ENCODE data around the gene HBS1L.

Gene HBS1L

GRCh38 chr6:135054569-135055498 is at the start of gene HBS1L:
HBS1L (minus strand) TSS chr6:135054822; CDS start chr6:135054691, 131 bp downstream.
- DNase-seq = peak; percentile 63

- no peak for DNase-seq
Measured at GRCh38 chr6:135104199-135104598, 49.6 kb upstream of the HBS1L start.

GRCh38 chr6:135102191-135102590 is 47.6 kb upstream of the HBS1L start:
- DNase-seq = no peak

- DNase-seq = no peak
Measured at GRCh38 chr6:135097172-135097571, 42.5 kb upstream of the HBS1L start.

- DNase-seq = no peak
Measured at GRCh38 chr6:135096403-135097130, 41.9 kb upstream of the HBS1L start.

- no peak for DNase-seq
Measured at GRCh38 chr6:135095716-135096115, 41.1 kb upstream of the HBS1L start.

GRCh38 chr6:135094403-135094821 is 39.8 kb upstream of the HBS1L start:
- no peak for DNase-seq

GRCh38 chr6:135093578-135093977 is 39.0 kb upstream of the HBS1L start:
- DNase-seq = no peak

GRCh38 chr6:135092724-135093123 is 38.1 kb upstream of the HBS1L start:
- no peak for DNase-seq

GRCh38 chr6:135090819-135091218 is 36.2 kb upstream of the HBS1L start:
- no peak for DNase-seq

GRCh38 chr6:135089901-135090300 is 35.3 kb upstream of the HBS1L start:
- no peak for DNase-seq

- DNase-seq = no peak
Measured at GRCh38 chr6:135088818-135089809, 34.5 kb upstream of the HBS1L start.

- DNase-seq = no peak
Measured at GRCh38 chr6:135088281-135088680, 33.7 kb upstream of the HBS1L start.

- DNase-seq = no peak
Measured at GRCh38 chr6:135087803-135088202, 33.2 kb upstream of the HBS1L start.

- DNase-seq = no peak
Measured at GRCh38 chr6:135087403-135087802, 32.8 kb upstream of the HBS1L start.

- DNase-seq = no peak
Measured at GRCh38 chr6:135086414-135086764, 31.8 kb upstream of the HBS1L start.

GRCh38 chr6:135085700-135086413 is 31.2 kb upstream of the HBS1L start:
- no peak for DNase-seq

GRCh38 chr6:135084916-135085269 is 30.3 kb upstream of the HBS1L start:
- DNase-seq = no peak

GRCh38 chr6:135084001-135084915 is 29.6 kb upstream of the HBS1L start:
- DNase-seq = no peak

GRCh38 chr6:135081966-135082365 is 27.3 kb upstream of the HBS1L start:
- DNase-seq = no peak

- DNase-seq = no peak
Measured at GRCh38 chr6:135075018-135075417, 20.4 kb upstream of the HBS1L start.

Data from NCI-H2029 treated with DMSO at 0.1 percent for 48 hours (cell line).